Testis (tissue), 3 donors: ENCODE results near the gene FAM20A. TPM values are rescaled to one million over a fixed set of nuclear protein-coding genes. Genes with fewer than 3 reads are reported as not detected.

Experiments used
- DNase-seq: peaks from one replicate; pipeline ENCODE4 v3.0.0-alpha.2; 2019
- H3K27ac ChIP-seq, 2 donors: fragments of 200-600 bp; sonication (generic); one replicate each; pipeline ENCODE4 v1.5.1; 2019
- H3K27me3 ChIP-seq: fragments of 200-600 bp; sonication (generic); one replicate; pipeline ENCODE4 v1.5.1; 2019
- H3K36me3 ChIP-seq: fragments of 200-600 bp; sonication (generic); one replicate; pipeline ENCODE4 v1.5.1; 2017; ENCODE audit warnings: low read depth; ENCODE audit errors: missing control alignments
- H3K4me1 ChIP-seq: fragments of 200-600 bp; sonication (generic); one replicate; pipeline ENCODE4 v1.5.1; 2019
- H3K4me3 ChIP-seq, 2 donors: fragments of 200-600 bp; sonication (generic); one replicate each; pipeline ENCODE4 v1.5.1; 2017 to 2019
- H3K9me3 ChIP-seq: fragments of 200-600 bp; sonication (generic); one replicate; pipeline ENCODE4 v1.5.1; 2017
- POLR2A ChIP-seq: fragments of 450-650 bp; IDR thresholded peaks from one replicate; pipeline ENCODE4 v1.6.1; 2017; ENCODE audit warnings: antibody characterized with exemption, mild to moderate bottlenecking, moderate library complexity
- WGBS, 2 donors: methylation state at CpG; one replicate each; pipeline ENCODE4 v1.1.5; 2018; 5-methylcytosine and 5-hydroxymethylcytosine counted together
- intact Hi-C: fragments of 100-400 bp; cut with DNase I; formaldehyde crosslinking; loops from one replicate; pipeline ENCODE4 v1.15.1; 2023; ENCODE audit warnings: low total_unique reads
- polyA plus RNA-seq: library from polyadenylated mRNA; stranded (reverse); fragments of 350-450 nt; fragmentation: Illumina TruSeq; extraction: RNeasy Lipid Tissue Mini Kit (QIAGEN cat#74804); gene quantifications from one replicate; pipeline ENCODE4 v1.2.3, GENCODE V29; 2014; ENCODE audit warnings: low read depth, low replicate concordance; ENCODE audit not compliant: insufficient read depth
- total RNA-seq, 2 donors: library from RNA; depleted of rRNA; stranded (reverse); fragments of >200 nt; gene quantifications; one replicate each; pipeline ENCODE4 v1.2.3, GENCODE V29; 2016
- TF ChIP-seq, protein P1 (sequence below), 3 experiments: fragments of 450-650 bp in 2 of 3; fragments of 200-600 bp in 1 of 3; sonication (generic) in 1 of 3; IDR thresholded peaks; one replicate each; pipeline ENCODE4 v1.5.1; 2016 to 2019; ENCODE audit warnings: antibody characterized with exemption in 3 of 3, mild to moderate bottlenecking in 2 of 3, moderate library complexity in 1 of 3

Gene FAM20A
- total and polyA plus RNA-seq, 3 donors from 2014 or later, result 70.5 to 96.0 (median 93.4) TPM

DNA sequence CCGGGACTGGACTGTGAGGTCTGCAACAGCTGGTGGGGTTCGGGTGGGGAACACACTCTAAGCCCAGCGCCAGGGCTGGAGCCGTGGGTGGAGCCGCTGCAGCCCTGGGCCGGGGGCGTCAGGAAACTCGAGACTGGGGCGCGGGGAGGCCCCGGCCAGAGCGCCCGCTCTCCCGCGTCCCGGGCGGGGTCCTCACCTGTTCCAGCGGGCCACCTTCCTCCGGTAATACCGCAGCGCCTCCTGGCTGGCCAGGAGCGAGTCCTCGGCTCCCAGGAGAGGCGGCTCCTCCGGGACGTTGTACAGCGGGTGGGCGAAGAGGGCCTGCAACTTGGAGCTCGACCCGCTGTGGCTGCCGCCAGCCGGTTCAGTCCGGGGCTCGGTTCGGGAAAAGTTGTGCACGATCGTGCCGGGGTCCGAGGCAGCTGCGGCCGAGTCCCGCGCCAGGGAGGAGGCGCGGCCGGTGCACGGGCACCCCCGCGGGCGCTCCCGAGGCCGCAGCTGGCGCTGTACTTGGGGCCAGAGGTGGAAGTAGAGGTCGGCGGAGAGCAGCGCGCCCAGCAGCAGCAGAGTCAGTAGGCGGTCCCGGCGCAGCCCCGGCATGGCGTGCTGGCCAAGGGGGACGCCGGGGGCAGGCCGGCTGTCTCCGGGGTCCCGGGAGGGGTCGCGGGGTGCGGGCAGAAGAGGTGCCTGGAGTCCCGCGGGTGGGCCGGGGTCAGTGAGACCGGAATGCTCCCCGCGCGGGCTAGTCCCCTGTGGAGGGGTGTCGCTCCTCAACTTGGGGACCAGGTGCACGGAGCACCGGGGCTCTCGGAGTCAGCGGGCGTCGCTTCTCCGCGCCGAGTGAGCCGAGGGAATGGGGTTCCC lies 868 bp downstream of the FAM20A start:
- Histone ChIP-seq H3K9me3 (no peaks in the 10 kb centered on the region), H3K36me3 (no peaks in the 10 kb centered on the region), H3K4me3 (peak overlapping the region; percentile 82 to 93), H3K27me3 (no peaks in the 10 kb centered on the region), H3K27ac (peak overlapping the region; percentile 84 to 96), H3K4me1 (peaks cover 38% of the 10 kb centered on the region)
- DNase-seq, result peak; percentile 59
- TF ChIP-seq POLR2A, result no peak
- TF ChIP-seq, protein P1, sequence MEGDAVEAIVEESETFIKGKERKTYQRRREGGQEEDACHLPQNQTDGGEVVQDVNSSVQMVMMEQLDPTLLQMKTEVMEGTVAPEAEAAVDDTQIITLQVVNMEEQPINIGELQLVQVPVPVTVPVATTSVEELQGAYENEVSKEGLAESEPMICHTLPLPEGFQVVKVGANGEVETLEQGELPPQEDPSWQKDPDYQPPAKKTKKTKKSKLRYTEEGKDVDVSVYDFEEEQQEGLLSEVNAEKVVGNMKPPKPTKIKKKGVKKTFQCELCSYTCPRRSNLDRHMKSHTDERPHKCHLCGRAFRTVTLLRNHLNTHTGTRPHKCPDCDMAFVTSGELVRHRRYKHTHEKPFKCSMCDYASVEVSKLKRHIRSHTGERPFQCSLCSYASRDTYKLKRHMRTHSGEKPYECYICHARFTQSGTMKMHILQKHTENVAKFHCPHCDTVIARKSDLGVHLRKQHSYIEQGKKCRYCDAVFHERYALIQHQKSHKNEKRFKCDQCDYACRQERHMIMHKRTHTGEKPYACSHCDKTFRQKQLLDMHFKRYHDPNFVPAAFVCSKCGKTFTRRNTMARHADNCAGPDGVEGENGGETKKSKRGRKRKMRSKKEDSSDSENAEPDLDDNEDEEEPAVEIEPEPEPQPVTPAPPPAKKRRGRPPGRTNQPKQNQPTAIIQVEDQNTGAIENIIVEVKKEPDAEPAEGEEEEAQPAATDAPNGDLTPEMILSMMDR (IDR thresholded peaks at IDR 0.05), result peak in 1 of 3 experiments; percentile 15
- WGBS, 2 donors, result 0 to 2% methylated on average over 5 to 41 of the region's 88 CpGs
- intact Hi-C loops, result no loop called here

DNA sequence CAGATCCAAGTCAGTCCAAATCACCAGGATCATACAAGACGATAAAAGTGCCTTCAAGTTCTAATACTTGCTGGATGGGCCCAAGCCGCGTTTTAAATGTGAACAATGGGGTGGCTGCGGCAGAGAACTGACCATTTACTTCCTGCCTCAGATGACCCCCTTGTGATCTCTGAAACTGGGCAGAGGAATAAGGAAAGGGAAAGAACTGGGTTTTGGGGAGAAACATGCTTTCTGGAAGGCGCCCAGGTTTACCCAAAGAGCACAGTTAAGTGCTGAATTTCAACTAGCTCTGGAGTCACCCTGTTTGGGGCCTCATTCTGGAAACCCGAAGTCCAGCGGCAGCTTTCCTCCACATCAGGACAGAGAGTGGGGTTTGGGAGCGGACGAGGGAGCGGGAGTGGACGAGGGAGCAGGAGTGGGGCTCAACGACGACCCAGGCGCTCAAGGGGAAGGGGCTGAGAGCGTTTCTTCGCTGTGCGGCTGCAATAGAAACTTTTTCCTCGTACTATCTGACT lies 1.6 kb downstream of the FAM20A start:
- intact Hi-C loops, result loop anchor here (10.0 kb wide), 1 partner anchor 65 kb away; no protein-coding TSS in a partner anchor
- WGBS, 2 donors, result 12% methylated on average over 18 of the region's 18 CpGs
- peaks cover 45% of the 10 kb centered on the region for H3K4me1 ChIP-seq

DNA sequence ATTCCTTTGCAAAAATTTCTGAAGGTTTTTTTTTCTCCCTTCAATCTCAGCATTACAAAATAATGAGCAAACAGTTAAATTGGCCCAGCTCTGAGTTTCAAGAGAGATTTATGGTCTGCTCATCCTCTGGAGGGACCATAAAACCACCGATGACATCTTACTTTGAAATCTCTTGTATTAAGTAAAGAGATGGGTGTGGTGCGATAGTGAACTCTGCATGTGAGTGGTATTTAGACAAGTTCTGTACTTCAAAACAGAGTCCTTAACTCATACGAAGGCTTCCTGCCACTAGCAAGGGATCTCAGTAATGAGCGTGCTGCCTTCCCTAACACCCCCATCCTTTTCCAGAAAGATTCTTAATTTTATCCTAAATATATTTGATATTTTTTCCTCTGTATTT lies 2.1 kb downstream of the FAM20A start:
- 16 to 19% methylated on average over 4 of the region's 4 CpGs for WGBS, 2 donors
- TF ChIP-seq POLR2A, result no peak
- TF ChIP-seq, protein P1 (IDR thresholded peaks at IDR 0.05), result no peak
- DNase-seq, result no peak
- peak overlapping the region; percentile 84 to 96 for H3K27ac ChIP-seq
- no peaks in the 10 kb centered on the region for H3K9me3 ChIP-seq
- H3K27me3 ChIP-seq, result no peaks in the 10 kb centered on the region
- peaks cover 49% of the 10 kb centered on the region for H3K4me1 ChIP-seq
- intact Hi-C loops, result loop anchor here (10.0 kb wide), 1 partner anchor 64 kb away; no protein-coding TSS in a partner anchor
- H3K4me3 ChIP-seq, result peak overlapping the region; percentile 82 to 93
- H3K36me3 ChIP-seq, result no peaks in the 10 kb centered on the region

More for the DNA sequence above, 1.6 kb downstream of the FAM20A start:
- Histone ChIP-seq H3K27ac (peak overlapping the region; percentile 84 to 96), H3K27me3 (no peaks in the 10 kb centered on the region), H3K9me3 (no peaks in the 10 kb centered on the region), H3K4me3 (peak overlapping the region; percentile 82 to 93), H3K36me3 (no peaks in the 10 kb centered on the region)
- peak; percentile 51 for DNase-seq
- TF ChIP-seq POLR2A, result no peak
- TF ChIP-seq, protein P1 (IDR thresholded peaks at IDR 0.05), result no peak

DNA sequence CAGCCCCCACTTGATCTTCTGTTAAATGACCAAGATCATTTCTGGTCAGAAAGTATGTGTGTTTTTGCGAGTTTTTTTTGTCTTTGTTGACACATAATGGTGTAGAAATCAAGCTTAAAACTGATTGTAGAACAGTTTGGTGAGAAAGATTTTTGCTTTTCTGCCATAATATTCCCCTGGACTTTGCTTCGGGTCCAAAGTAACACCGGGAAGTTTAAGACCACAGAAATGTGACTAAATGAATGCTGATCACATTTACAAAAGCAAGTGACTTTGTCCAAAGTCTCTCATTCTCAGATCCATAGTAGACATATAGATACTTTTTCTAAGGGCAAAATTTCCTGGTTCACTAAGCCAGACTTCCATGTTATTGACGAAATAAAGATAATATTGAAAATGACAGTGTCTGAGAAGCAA lies 2.6 kb downstream of the FAM20A start:
- TF ChIP-seq POLR2A, result no peak
- TF ChIP-seq, protein P1 (IDR thresholded peaks at IDR 0.05), result no peak
- Histone ChIP-seq H3K27me3 (no peaks in the 10 kb centered on the region), H3K4me1 (peaks cover 54% of the 10 kb centered on the region), H3K9me3 (no peaks in the 10 kb centered on the region), H3K4me3 (peak overlapping the region; percentile 82 to 93), H3K36me3 (no peaks in the 10 kb centered on the region), H3K27ac (peak overlapping the region; percentile 84 to 96)
- no peak for DNase-seq
- WGBS, 2 donors, result 39 to 49% methylated on average over 4 of the region's 4 CpGs
- intact Hi-C loops, result loop anchor here (10.0 kb wide), 1 partner anchor 64 kb away; no protein-coding TSS in a partner anchor
